Mammary epithelial cell (primary cell): ENCODE results near the gene ARHGAP1.

Experiments
- EZH2 ChIP-seq: IDR thresholded peaks from 2 replicates; pipeline ENCODE4 v1.6.1; 2012; ENCODE audit warnings: low read length, inconsistent platforms, borderline replicate concordance
- TF ChIP-seq, protein P1 (sequence below), 2 donors: IDR thresholded peaks in 1 of 2; conservative IDR thresholded peaks in 1 of 2; 2 replicates each; pipeline ENCODE4 v1.5.1; 2011 to 2012; ENCODE audit warnings: inconsistent platforms in 2 of 2, low read length in 2 of 2, mild to moderate bottlenecking in 2 of 2, control low read depth in 1 of 2, low read depth in 1 of 2; ENCODE audit not compliant: insufficient read depth in 1 of 2; ENCODE audit errors: extremely low read depth in 1 of 2

DNA sequence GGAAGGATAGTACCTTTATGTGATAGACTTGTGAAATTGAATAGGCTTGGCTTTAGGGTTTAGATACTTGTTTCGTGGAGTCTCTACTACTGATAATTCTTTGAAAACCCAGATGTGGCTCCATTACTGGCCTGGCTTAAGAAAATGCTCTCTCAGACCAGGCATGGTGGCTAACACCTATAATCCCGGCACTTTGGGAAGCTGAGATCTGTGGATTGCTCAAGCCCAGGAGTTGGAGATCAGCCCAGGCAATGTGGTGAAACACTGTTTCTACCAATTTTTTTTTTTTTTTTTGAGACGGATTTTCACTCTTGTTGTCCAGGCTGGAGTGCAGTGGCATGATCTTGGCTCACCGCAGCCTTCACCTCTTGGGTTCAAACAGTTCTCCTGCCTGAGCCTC, 42.2 kb downstream of the ARHGAP1 start:
- TF ChIP-seq, protein P1, sequence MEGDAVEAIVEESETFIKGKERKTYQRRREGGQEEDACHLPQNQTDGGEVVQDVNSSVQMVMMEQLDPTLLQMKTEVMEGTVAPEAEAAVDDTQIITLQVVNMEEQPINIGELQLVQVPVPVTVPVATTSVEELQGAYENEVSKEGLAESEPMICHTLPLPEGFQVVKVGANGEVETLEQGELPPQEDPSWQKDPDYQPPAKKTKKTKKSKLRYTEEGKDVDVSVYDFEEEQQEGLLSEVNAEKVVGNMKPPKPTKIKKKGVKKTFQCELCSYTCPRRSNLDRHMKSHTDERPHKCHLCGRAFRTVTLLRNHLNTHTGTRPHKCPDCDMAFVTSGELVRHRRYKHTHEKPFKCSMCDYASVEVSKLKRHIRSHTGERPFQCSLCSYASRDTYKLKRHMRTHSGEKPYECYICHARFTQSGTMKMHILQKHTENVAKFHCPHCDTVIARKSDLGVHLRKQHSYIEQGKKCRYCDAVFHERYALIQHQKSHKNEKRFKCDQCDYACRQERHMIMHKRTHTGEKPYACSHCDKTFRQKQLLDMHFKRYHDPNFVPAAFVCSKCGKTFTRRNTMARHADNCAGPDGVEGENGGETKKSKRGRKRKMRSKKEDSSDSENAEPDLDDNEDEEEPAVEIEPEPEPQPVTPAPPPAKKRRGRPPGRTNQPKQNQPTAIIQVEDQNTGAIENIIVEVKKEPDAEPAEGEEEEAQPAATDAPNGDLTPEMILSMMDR (conservative IDR thresholded peaks at IDR 0.05 in 1 of 2, IDR thresholded peaks at IDR 0.05 in 1 of 2; ENCODE audit: extremely low read depth in 1 of 2, insufficient read depth in 1 of 2, low read depth in 1 of 2, low read length in 2 of 2) = no peak
- no peak for TF ChIP-seq EZH2
